CD14-positive monocyte (primary cell): Measurements from ENCODE around the gene SPSB2. TPM values are rescaled to one million over a fixed set of nuclear protein-coding genes. Genes with fewer than 3 reads are reported as not detected.
"Not testable (repeated sequence)": the region's sequence is repeated elsewhere in the genome, so short reads cannot be mapped to it uniquely, and the experiment has no call there.

Experiments
- DNase-seq, 3 donors: peaks; one replicate each; pipeline ENCODE4 v3.0.0-alpha.2; 2011 to 2022
- H2AFZ ChIP-seq: 2 replicates; pipeline ENCODE4 v1.6.0; 2012; ENCODE audit warnings: mild to moderate bottlenecking, low read depth, low read length, inconsistent platforms; ENCODE audit not compliant: insufficient read depth, poor library complexity, severe bottlenecking
- H3K27ac ChIP-seq, 2 donors: 1 replicate in 1 of 2; 2 replicates in 1 of 2; pipeline ENCODE4 v1.5.1; 2012 to 2013; ENCODE audit warnings: low read length in 2 of 2, control low read depth in 1 of 2, inconsistent platforms in 1 of 2, low read depth in 1 of 2, mild to moderate bottlenecking in 1 of 2
- H3K27me3 ChIP-seq, 2 donors: one replicate each; pipeline versions ENCODE4 v1.6.0 to v1.6.1; 2011 to 2013; ENCODE audit warnings: low read length in 2 of 2; ENCODE audit not compliant: control insufficient read depth in 2 of 2, insufficient read depth in 2 of 2
- H3K36me3 ChIP-seq, 2 donors: replicated peaks in 1 of 2; 1 replicate in 1 of 2; 2 replicates in 1 of 2; pipeline versions ENCODE4 v1.5.1 to v1.6.1; 2012 to 2013; ENCODE audit warnings: low read length in 2 of 2, control low read depth in 1 of 2, inconsistent platforms in 1 of 2, mild to moderate bottlenecking in 1 of 2; ENCODE audit not compliant: insufficient read depth in 2 of 2, control insufficient read depth in 1 of 2
- H3K4me1 ChIP-seq, 2 donors: 1 replicate in 1 of 2; 2 replicates in 1 of 2; pipeline versions ENCODE4 v1.5.1 to v1.6.1; 2012 to 2013; ENCODE audit warnings: low read length in 2 of 2, control low read depth in 1 of 2, inconsistent platforms in 1 of 2, mild to moderate bottlenecking in 1 of 2, moderate library complexity in 1 of 2; ENCODE audit not compliant: insufficient read depth in 2 of 2, control insufficient read depth in 1 of 2
- H3K4me2 ChIP-seq: replicated peaks from 2 replicates; pipeline ENCODE3; 2012; ENCODE audit warnings: low read length, moderate library complexity, mild to moderate bottlenecking; ENCODE audit not compliant: poor library complexity, severe bottlenecking; ENCODE audit errors: extremely low read depth
- H3K4me3 ChIP-seq, 3 experiments: fragments of 200-600 bp in 1 of 3; sonication (generic) in 1 of 3; replicated peaks in 1 of 3; 1 replicate in 2 of 3; 2 replicates in 1 of 3; pipeline ENCODE4 v1.5.1; 2011 to 2013; ENCODE audit warnings: low read length in 3 of 3, mild to moderate bottlenecking in 3 of 3, control low read depth in 2 of 3, low read depth in 2 of 3, inconsistent platforms in 1 of 3, moderate library complexity in 1 of 3
- H3K79me2 ChIP-seq: 2 replicates; pipeline ENCODE4 v1.6.0; 2012; ENCODE audit warnings: mild to moderate bottlenecking, control low read depth, inconsistent platforms, low read length, moderate library complexity; ENCODE audit not compliant: insufficient read depth
- H3K9ac ChIP-seq: 2 replicates; pipeline ENCODE4 v1.6.0; 2017; ENCODE audit warnings: low read length, mild to moderate bottlenecking; ENCODE audit not compliant: insufficient read depth, poor library complexity, severe bottlenecking
- H3K9me3 ChIP-seq, 2 donors: replicated peaks in 1 of 2; 1 replicate in 1 of 2; 2 replicates in 1 of 2; pipeline versions ENCODE4 v1.5.1 to v1.6.1; 2012 to 2013; ENCODE audit warnings: low read length in 2 of 2, control low read depth in 1 of 2; ENCODE audit not compliant: control insufficient read depth in 1 of 2, insufficient read depth in 1 of 2
- H4K20me1 ChIP-seq: 2 replicates; pipeline ENCODE4 v1.6.0; 2012; ENCODE audit warnings: mild to moderate bottlenecking, low read length, control low read depth, moderate library complexity; ENCODE audit not compliant: insufficient read depth
- H3K27ac Mint-ChIP-seq, 7 donors: one replicate each; pipeline ENCODE4 v1.8.0; 2020; ENCODE audit warnings: mild to moderate bottlenecking in 7 of 7, mixed read lengths in 7 of 7, moderate library complexity in 6 of 7, inconsistent platforms in 2 of 7
- H3K27me3 Mint-ChIP-seq, 3 donors: one replicate each; pipeline ENCODE4 v1.8.0; 2021 to 2022; ENCODE audit warnings: low read depth in 3 of 3, mild to moderate bottlenecking in 3 of 3, mixed read lengths in 3 of 3, moderate library complexity in 3 of 3, inconsistent platforms in 1 of 3
- H3K36me3 Mint-ChIP-seq, 2 donors: one replicate each; pipeline ENCODE4 v1.8.0; 2020; ENCODE audit warnings: mixed read lengths in 2 of 2, inconsistent platforms in 1 of 2, mild to moderate bottlenecking in 1 of 2
- H3K4me1 Mint-ChIP-seq: one replicate; pipeline ENCODE4 v1.8.0; 2020; ENCODE audit warnings: mild to moderate bottlenecking, mixed read lengths
- H3K4me3 Mint-ChIP-seq, 2 donors: one replicate each; pipeline ENCODE4 v1.8.0; 2020; ENCODE audit warnings: mild to moderate bottlenecking in 2 of 2, mixed read lengths in 2 of 2, moderate library complexity in 1 of 2
- H3K9me3 Mint-ChIP-seq, 7 donors: one replicate each; pipeline ENCODE4 v1.8.0; 2020 to 2022; ENCODE audit warnings: mixed read lengths in 7 of 7, mild to moderate bottlenecking in 6 of 7, moderate library complexity in 6 of 7, inconsistent platforms in 2 of 7
- CTCF ChIP-seq: fragments of 200-600 bp; IDR thresholded peaks from one replicate; pipeline ENCODE4 v1.8.0; 2022; ENCODE audit warnings: antibody characterized with exemption, mild to moderate bottlenecking
- whole genome bisulfite sequencing: methylation state at CpG from one replicate; pipeline ENCODE4 v1.1.5; 2013; ENCODE audit warnings: missing lambda C conversion rate; ENCODE audit not compliant: insufficient coverage; 5-methylcytosine and 5-hydroxymethylcytosine counted together
- intact Hi-C, 2 donors: fragments of 100-400 bp; cut with micrococcal nuclease; formaldehyde crosslinking; loops; one replicate each; pipeline versions ENCODE4 v1.15.0 to v1.15.1; 2023
- polyA plus RNA-seq, 3 donors: library from polyadenylated mRNA; depleted of rRNA in 1 of 3; unstranded in 2 of 3; stranded (reverse) in 1 of 3; fragments of 300-500 nt in 2 of 3; fragments of >200 nt in 1 of 3; fragmentation: Illumina TruSeq in 2 of 3; gene quantifications; 1 replicate in 2 of 3; 2 replicates in 1 of 3; pipeline ENCODE4 v1.2.3, GENCODE V29; 2012 to 2021

Gene SPSB2
- polyA plus RNA-seq, 3 donors: 4.7 to 6.9 (median 6.6) TPM

GRCh38 chr12:6866920-6867412, 6.1 kb downstream of the SPSB2 start:
- Mint-ChIP-seq H3K27me3 (peaks cover 0 to 5% (median 3%) of the 10 kb centered on the region in 3 donors), H3K4me1 (peaks cover 48% of the 10 kb centered on the region), H3K4me3 (peak overlapping the region; percentile 92), H3K36me3 (peaks cover 57 to 72% of the 10 kb centered on the region in 2 donors), H3K27ac (peak overlapping the region; percentile 82 to 95 (median 92)), H3K9me3 (no peaks in the 10 kb centered on the region)
- H3K4me1 ChIP-seq: peaks cover 32 to 49% of the 10 kb centered on the region in 2 donors
- H3K9me3 ChIP-seq: no peaks in the 10 kb centered on the region
- H4K20me1 ChIP-seq: peaks cover 44% of the 10 kb centered on the region
- H3K27ac ChIP-seq: peak overlapping the region; percentile 63 to 86
- H3K4me2 ChIP-seq: peak overlapping the region; percentile 94
- H3K79me2 ChIP-seq: peaks cover 44% of the 10 kb centered on the region
- intact Hi-C loops: loop anchor here in 1 of 2 donors (5.0 kb wide), 1 partner anchor 245 kb away; no protein-coding TSS in a partner anchor
- H3K36me3 ChIP-seq: peaks cover 50 to 64% of the 10 kb centered on the region in 2 donors
- under 1% methylated on average over 29 of the region's 33 CpGs for WGBS
- no peaks in the 10 kb centered on the region for H3K27me3 ChIP-seq
- DNase-seq: no peak
- H2AFZ ChIP-seq: peak overlapping the region; percentile 97
- H3K9ac ChIP-seq: peak overlapping the region; percentile 88
- TF ChIP-seq CTCF: no peak
- H3K4me3 ChIP-seq: peak overlapping the region; percentile 41 to 97 (median 76)

GRCh38 chr12:6866163-6866919, 6.8 kb downstream of the SPSB2 start:
- no peaks in the 10 kb centered on the region for H3K9me3 ChIP-seq
- peaks cover 38% of the 10 kb centered on the region for H3K79me2 ChIP-seq
- H3K27me3 Mint-ChIP-seq: peaks cover 0 to 5% (median 3%) of the 10 kb centered on the region in 3 donors
- H3K36me3 ChIP-seq: peaks cover 56 to 68% of the 10 kb centered on the region in 2 donors
- H3K4me1 Mint-ChIP-seq: peaks cover 41% of the 10 kb centered on the region
- peak overlapping the region; percentile 97 for H2AFZ ChIP-seq
- H3K9me3 Mint-ChIP-seq: no peaks in the 10 kb centered on the region
- TF ChIP-seq CTCF: no peak
- H4K20me1 ChIP-seq: peaks cover 38% of the 10 kb centered on the region
- H3K27ac Mint-ChIP-seq: peak overlapping the region; percentile 64 to 95 (median 91)
- H3K4me3 ChIP-seq: peak overlapping the region; percentile 41 to 97 (median 76)
- no peak for DNase-seq
- 100% methylated on average over 2 of the region's 19 CpGs for WGBS
- peak overlapping the region; percentile 92 for H3K4me3 Mint-ChIP-seq
- intact Hi-C loops: loop anchor here in 1 of 2 donors (5.0 kb wide), 1 partner anchor 246 kb away; no protein-coding TSS in a partner anchor
- peaks cover 26 to 43% of the 10 kb centered on the region in 2 donors for H3K4me1 ChIP-seq
- peak overlapping the region; percentile 94 for H3K4me2 ChIP-seq
- peak overlapping the region; percentile 88 for H3K9ac ChIP-seq
- peaks cover 62 to 78% of the 10 kb centered on the region in 2 donors for H3K36me3 Mint-ChIP-seq
- H3K27me3 ChIP-seq: no peaks in the 10 kb centered on the region
- peak overlapping the region; percentile 63 to 86 for H3K27ac ChIP-seq

GRCh38 chr12:6865307-6865706, 7.8 kb downstream of the SPSB2 start:
- H2AFZ ChIP-seq, H3K27ac Mint-ChIP-seq: not testable (repeated sequence)
- peaks cover 31% of the 10 kb centered on the region for H3K4me1 Mint-ChIP-seq

More at GRCh38 chr12:6865307-6865706, 7.8 kb downstream of the SPSB2 start:
- Histone ChIP-seq H3K36me3 (peaks cover 61 to 68% of the 10 kb centered on the region in 2 donors), H3K4me1 (peaks cover 22 to 34% of the 10 kb centered on the region in 2 donors), H3K79me2 (peaks cover 29% of the 10 kb centered on the region), H4K20me1 (peaks cover 27% of the 10 kb centered on the region)
- intact Hi-C loops: loop anchor here in 1 of 2 donors (5.0 kb wide), 1 partner anchor 247 kb away; no protein-coding TSS in a partner anchor
- H3K4me3 Mint-ChIP-seq, H3K27me3 Mint-ChIP-seq, H3K9ac ChIP-seq, H3K4me3 ChIP-seq, H3K9me3 Mint-ChIP-seq, H3K27ac ChIP-seq, H3K27me3 ChIP-seq, DNase-seq, H3K4me2 ChIP-seq, H3K9me3 ChIP-seq: not testable (repeated sequence)
- WGBS: 100% methylated on average over 3 of the region's 5 CpGs
- peaks cover 64 to 78% of the 10 kb centered on the region in 2 donors for H3K36me3 Mint-ChIP-seq
